HG02870 (cell line): Measurements from ENCODE around the gene CCDC120.
A peak's percentile ranks its signal among the peaks of the same experiment; 100 is the strongest.

ENCODE experiments used
- ATAC-seq: cut with Tn5 transposase; IDR thresholded peaks from one replicate; pipeline ENCODE4 v1.9.1; 2021; ENCODE audit warnings: mild to moderate bottlenecking, moderate library complexity; ENCODE audit not compliant: unreplicated experiment

Gene CCDC120

DNA sequence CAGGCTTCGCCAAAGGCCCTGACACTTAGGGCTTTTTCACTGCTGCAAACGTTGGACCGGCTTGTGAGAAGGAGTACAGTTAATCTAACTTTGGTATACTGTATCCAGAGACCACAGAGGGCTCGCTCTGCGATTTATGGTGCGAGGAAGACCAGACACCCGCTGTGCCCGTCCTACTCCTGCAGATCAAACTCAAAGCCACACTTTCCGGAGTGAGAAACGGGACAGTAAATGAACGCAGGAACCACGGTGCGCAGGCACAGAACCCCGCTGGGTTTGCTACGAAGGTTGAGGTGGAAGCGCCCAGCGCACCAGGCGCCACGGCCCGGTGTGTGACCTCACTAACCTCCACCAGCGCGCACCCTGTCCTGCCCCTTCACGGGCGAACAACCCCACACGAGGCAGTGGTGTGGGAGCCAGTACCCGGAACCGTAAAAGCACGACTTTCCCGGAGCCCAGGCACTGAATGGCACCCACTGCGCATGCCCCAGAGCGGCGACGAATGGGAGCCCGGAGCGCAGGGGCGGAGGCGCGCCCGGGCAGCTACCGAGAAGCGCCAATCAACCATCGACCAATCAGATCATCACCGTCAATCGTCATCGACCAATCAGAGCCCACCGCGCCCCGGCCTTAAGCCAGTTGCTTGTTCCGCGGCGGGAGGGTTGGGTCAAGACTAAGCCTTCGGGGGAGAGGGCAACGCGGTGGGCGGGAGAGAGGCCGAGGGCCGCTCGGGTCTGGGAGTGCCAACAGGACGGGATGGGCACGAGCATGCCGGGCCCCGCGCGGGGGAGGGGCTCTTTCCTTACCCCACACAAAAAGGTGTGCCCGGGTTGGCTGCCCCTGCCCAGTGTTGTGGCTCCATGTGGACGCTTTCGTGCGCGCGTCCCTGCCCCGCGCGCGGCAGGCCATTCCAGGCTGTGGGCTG is 42.2 kb downstream of the CCDC120 start:
- peak; percentile 92 for ATAC-seq

DNA sequence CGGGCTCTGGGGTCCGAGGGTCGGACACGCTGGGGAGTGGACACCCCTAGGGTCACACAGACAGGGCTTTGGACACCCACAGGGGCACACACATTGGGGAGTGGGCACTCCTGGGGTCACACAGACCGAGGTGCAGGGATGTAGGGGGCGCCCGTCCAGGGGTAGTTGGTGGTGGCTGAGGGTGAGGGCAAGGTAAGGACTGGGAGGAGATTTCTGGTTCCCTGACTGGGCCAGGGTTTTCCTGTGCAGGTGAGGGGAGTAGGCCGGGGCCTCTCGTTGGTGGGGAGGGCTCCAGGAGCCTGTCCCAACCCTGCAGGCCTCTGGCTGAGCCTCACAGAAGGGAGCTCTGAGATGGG is 42.8 kb downstream of the CCDC120 start:
- no peak for ATAC-seq

DNA sequence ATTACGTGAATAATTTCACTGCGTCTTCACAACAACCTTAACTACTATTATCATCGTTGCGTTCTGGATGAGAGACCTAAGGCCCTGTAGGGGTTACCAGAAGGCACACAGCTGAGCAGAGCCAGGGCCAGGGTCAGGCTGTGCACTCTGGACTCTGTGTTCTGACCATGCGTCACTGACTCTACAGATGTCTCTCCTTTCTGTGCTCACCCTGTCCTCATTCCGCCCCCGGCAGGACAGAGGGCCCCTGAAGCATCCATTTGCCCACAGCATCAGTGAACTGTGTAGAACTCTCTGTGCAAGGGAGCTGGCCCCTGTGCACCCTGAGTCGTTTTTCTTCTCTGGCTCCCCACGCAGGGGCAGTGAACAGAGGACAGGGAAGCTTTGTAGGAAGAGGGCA is 43.4 kb downstream of the CCDC120 start:
- no peak for ATAC-seq

DNA sequence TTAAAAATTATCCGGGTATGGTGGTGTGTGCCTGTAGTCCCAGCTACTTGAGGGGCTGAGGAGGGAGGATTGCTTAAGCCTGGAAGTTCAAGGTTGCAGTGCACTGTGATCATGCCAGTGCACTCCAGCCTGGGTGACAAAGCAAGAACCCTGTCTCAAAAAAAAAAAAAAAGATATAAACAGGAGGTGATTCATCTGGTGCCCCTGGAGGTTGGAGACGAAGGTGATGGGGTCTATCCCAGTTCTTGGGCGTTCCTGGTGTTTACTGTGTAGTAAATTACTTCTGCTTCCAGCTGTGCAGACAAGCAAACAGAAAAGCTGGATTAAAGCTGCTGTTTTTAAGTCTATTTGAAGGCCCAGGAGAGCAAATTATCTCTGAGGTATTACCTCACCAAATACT is 44.8 kb downstream of the CCDC120 start:
- no peak for ATAC-seq

DNA sequence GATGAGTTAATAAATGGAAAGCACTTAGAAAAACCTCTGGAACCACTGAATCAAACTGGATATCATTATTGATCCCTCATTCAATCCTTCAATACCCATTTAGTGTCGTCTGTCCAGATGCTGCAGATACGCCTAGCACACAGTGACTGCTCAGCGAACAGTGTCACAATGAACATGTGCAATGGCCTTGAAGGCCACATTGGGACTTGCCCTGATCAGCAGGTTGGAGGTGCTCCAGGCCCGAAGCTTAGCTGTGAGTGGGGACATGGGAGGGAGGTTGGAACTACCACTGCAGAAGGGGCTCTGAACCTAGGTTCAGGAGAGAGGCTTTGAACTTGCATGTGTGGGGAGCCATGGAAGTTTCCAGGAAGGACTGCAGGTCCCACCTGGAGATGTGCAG is 47.5 kb downstream of the CCDC120 start:
- no peak for ATAC-seq

DNA sequence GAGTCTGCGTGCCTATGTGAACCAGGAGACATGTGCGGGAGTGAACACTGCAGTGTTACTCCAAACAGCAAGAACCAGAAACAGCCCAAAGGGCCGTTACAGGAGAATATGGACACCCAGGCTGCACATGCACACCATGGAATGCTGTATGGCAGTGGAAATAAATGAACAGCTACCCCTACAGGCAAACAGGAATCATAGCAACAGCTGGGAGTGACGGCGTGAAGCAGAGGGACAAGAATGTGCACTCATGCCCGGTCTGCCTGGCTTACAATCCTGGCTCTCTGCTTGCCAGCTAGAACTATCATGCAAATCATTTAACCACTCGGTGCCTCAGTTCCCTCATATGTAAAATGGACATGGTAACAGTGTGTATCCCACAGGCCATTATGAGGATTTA is 48.1 kb downstream of the CCDC120 start:
- ATAC-seq, result no peak

DNA sequence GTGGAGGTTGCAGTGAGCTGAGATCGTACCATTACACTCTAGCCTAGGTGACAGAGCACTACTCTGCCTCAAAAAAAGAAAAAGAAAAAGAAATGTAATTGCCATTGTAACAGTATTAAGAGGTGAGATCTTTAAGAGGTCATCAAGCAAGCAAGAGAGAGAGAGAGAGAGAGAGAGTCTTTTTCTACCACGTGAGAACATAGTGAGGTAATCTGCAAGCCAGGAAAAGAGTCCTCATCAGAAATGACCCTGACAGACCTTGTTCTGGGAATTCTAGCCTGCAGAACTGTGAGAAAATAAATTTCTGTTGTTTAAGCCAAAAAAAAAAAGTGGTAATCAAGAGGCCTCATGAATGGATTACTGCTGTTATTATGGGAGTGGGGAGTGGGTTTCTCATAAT is 49.8 kb downstream of the CCDC120 start:
- ATAC-seq, result no peak

DNA sequence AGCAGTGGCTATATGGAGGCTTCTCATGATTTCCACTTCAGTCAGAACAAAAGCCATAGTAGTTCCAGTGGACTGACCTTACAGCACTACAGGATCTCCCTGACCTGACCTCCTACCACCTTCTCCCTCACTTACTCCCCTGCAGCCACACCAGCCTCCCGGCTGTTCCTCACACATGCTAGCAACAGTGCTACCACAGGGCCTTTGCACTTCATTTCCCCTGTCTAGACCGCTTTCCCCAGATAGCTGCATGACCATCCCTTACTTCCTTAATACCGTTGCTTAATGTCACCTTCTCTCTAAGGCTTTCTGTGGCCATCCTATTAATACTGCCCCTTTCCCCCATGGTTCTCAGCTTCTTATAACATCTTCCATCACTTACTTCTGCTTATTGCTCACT is 51.6 kb downstream of the CCDC120 start:
- no peak for ATAC-seq

DNA sequence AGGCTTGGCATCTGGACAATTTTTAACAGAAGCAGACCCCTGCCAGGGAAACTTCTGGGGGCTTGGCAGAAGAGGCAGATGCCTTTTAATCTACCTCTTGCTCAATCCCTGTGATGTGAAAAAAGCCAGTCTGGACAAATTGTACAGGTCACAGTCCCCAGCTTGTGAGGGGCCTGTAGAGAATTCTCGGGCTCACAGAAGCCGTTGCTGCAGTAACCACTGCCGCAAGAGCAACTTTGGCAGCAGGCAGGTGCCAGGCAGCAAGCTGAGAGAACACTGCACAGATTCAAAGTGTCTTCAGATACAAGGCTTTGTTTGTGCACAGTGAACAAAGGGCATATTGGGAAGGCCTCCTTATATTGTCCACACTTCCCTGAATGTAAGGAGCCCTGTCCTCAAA is 53.0 kb downstream of the CCDC120 start:
- no peak for ATAC-seq

DNA sequence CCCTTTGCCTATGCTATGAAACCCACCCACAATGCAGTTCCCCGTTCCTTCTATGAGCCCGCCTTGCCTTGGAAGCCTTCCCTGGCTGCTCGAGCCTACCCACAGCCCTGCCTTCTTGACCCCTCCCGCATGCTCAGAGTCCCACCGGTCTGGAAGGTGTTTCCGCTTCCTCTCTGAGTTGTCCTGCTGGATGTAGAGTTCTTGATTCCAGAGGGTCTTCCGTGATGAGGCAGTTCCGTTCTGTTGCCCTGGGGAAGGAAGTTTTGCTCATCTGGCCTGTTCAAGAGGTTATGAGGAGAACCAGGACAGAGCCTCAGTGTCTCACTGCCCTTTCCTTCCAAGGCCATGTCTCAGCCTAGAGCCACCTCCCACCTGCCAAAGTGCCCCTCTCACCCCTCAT is 57.3 kb downstream of the CCDC120 start:
- no peak for ATAC-seq

DNA sequence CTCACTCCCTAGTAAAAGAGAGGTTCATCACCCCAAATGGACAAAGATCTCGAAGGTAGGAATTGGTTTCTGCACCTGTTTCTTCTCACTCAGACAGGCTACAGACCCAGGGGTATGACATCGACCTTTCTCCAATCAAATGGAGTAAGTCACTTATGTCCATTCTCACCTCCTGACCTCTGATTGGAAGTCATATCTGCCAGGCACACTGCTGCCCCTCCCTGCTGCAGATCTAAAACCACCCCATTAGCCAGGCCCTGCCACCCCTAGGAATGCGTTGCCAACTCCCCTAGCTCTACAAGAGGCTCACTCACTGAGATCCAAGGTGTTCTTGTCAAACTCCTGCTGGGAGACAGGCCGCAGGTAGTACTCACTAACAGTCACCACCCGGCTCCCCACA is 57.9 kb downstream of the CCDC120 start:
- ATAC-seq, result no peak

DNA sequence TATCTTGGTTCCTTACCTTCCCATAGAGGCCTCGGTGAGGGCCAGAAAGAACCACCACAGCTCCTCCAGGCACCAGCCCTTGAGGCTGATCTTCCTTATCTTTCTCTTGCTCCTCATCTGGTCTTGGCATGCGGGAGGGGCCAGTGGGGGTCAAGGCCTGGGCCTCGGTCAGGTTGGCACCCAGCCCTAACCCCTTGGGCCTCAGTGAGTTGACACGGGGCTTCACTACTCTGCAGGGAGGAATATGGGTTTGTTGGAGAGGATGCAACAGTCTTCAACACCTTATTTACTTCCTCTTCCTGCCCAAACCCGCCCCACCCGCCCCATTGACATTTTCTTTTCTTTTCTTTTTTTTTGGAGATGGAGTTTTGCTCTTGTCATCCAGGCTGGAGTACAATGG is 58.8 kb downstream of the CCDC120 start:
- no peak for ATAC-seq
